Effector CD8-positive, alpha-beta T cell (primary cell): ENCODE results near the gene PPP1R3E.

ENCODE experiments used
- DNase-seq: peaks from one replicate; lab custom pipeline; 2025; lab: John Stamatoyannopoulos, UW

PPP1R3E gene

DNA sequence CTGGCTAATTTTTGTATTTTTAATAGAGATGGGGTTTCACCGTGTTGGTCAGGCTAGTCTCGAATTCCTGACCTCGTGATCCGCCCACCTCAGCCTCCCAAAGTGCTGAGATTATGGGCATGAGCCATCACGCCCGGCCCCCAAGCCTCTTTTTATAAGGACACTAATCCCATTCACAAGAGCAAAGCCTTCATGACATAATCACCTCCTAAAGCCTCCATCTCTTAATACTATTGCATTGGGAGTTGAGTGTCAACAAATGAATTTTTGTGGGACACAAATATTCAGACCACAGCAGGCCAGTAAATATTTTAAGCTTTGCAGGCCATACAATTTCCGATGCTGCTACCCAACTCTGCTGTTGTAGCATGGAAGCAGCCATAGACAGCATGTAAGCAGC is 54.1 kb downstream of the PPP1R3E start:
- DNase-seq, result no peak
